ENCODE results near the gene UBL4A.

GRCh38 chrX:154441564-154441963, 44.9 kb downstream of the UBL4A start:
- TF ChIP-seq CTCF (IDR thresholded peaks at IDR 0.05), result no peak
- TF ChIP-seq ZFX (IDR thresholded peaks at IDR 0.05; ENCODE audit: borderline replicate concordance), result no peak

Measured in 22Rv1 (cell line).